ENCODE results near the gene ZBTB45. TPM values are rescaled to one million over a fixed set of nuclear protein-coding genes. Genes with fewer than 3 reads are reported as not detected.
"Not testable (repeated sequence)": the region's sequence is repeated elsewhere in the genome, so short reads cannot be mapped to it uniquely, and the experiment has no call there.

Gene ZBTB45
- polyA plus RNA-seq, 1 experiment: 4.2 TPM

DNA sequence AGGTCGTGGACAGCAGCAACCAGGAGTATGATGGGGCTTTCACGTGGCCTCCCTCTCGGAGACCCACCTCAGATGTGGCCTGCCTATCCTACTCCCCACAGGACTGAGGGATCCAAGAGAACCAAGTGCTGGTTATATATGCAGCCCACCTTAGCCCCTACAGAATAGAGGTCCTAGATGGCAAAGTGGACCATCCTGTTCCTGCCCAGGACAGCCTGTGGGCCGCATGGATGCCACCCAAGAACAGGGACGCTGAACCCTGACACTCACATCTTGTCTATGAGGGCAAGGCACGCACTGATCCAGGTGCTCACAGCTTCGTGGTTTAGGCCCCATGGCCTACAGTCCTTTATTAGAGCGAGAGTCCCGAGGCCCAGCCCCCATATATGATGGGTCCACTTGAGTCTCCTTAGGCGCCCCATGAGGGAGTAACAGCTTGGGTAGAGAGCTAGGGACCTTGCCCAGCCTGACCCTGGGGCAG, 6.4 kb downstream of the ZBTB45 start:
- POLR2A ChIA-PET: interaction anchor here (1.0 kb wide), 1 partner anchor 30 kb away, joined by 3 read pairs; the partner anchor contains the start of gene TRIM28

GRCh38 chr19:58511353-58512208, 8.0 kb downstream of the ZBTB45 start, which contains the start of gene SLC27A5:
SLC27A5 (minus strand) TSS chr19:58511992; CDS start chr19:58511955, 37 bp downstream.
- ChIA-PET CTCF (interaction anchor here (0.8 kb wide), 1 partner anchor 9 kb away, joined by 3 read pairs; no protein-coding TSS in a partner anchor), POLR2A (no interaction called here)
- no peak within 1 kb of the TSS for H3K27ac ChIP-seq (ENCODE audit: low read depth, low read length)
- H3K9me3 ChIP-seq (ENCODE audit: control insufficient read depth, insufficient read depth, low read length): peaks cover 9% of the 10 kb centered on the region
- H3K4me3 ChIP-seq (ENCODE audit: low read depth, low read length): no peak within 1 kb of the TSS
- TF ChIP-seq, protein P1, sequence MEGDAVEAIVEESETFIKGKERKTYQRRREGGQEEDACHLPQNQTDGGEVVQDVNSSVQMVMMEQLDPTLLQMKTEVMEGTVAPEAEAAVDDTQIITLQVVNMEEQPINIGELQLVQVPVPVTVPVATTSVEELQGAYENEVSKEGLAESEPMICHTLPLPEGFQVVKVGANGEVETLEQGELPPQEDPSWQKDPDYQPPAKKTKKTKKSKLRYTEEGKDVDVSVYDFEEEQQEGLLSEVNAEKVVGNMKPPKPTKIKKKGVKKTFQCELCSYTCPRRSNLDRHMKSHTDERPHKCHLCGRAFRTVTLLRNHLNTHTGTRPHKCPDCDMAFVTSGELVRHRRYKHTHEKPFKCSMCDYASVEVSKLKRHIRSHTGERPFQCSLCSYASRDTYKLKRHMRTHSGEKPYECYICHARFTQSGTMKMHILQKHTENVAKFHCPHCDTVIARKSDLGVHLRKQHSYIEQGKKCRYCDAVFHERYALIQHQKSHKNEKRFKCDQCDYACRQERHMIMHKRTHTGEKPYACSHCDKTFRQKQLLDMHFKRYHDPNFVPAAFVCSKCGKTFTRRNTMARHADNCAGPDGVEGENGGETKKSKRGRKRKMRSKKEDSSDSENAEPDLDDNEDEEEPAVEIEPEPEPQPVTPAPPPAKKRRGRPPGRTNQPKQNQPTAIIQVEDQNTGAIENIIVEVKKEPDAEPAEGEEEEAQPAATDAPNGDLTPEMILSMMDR (IDR thresholded peaks at IDR 0.05; ENCODE audit: low read depth, low read length): no peak
- H3K27me3 ChIP-seq (ENCODE audit: control insufficient read depth, insufficient read depth, low read length): no peaks in the 10 kb centered on the region
- DNase-seq (ENCODE audit: low read depth, low spot score): no peak

More for the DNA sequence above, 6.4 kb downstream of the ZBTB45 start:
- no peaks in the 10 kb centered on the region for H3K27me3 ChIP-seq (ENCODE audit: control insufficient read depth, insufficient read depth, low read length)
- no peak for DNase-seq (ENCODE audit: low read depth, low spot score)
- H3K4me3 ChIP-seq (ENCODE audit: low read depth, low read length): no peak overlapping the region
- no peak overlapping the region for H3K27ac ChIP-seq (ENCODE audit: low read depth, low read length)
- TF ChIP-seq, protein P1 (IDR thresholded peaks at IDR 0.05; ENCODE audit: low read depth, low read length): no peak
- CTCF ChIA-PET: interaction anchor here (1.2 kb wide), 1 partner anchor 68 kb away, joined by 8 read pairs; no protein-coding TSS in a partner anchor
- peaks cover 5% of the 10 kb centered on the region for H3K9me3 ChIP-seq (ENCODE audit: control insufficient read depth, insufficient read depth, low read length)

GRCh38 chr19:58510084-58510862, 9.3 kb downstream of the ZBTB45 start:
- Histone ChIP-seq H3K9me3 (ENCODE audit: control insufficient read depth, insufficient read depth, low read length) (peaks cover 9% of the 10 kb centered on the region), H3K4me3 (ENCODE audit: low read depth, low read length) (no peak overlapping the region), H3K27ac (ENCODE audit: low read depth, low read length) (no peak overlapping the region), H3K27me3 (ENCODE audit: control insufficient read depth, insufficient read depth, low read length) (no peaks in the 10 kb centered on the region)
- DNase-seq (ENCODE audit: low read depth, low spot score): no peak
- TF ChIP-seq, protein P1 (IDR thresholded peaks at IDR 0.05; ENCODE audit: low read depth, low read length): no peak
- POLR2A ChIA-PET: no interaction called here
- CTCF ChIA-PET: interaction anchor here (0.8 to 2.4 kb wide), 2 partner anchors 8 to 10 kb away, joined by 3 to 16 read pairs; partner anchors contain the start of gene ZBTB45

DNA sequence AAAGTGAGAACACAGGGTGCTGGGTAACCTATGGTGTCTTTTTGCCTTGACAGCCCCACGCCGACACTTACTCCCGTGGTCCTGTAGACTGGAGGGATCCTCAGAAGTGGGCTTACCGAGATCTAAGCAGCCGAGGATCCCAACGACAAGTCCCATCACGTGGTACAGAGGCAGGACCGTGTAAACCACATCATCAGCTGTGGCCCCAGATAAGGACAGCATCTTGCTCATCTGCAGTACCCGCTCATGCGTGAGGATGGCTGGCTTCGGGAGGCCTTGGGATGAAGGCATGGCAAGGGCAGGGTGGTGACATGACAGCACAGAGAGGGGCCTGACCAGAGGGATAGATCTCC, 9.9 kb downstream of the ZBTB45 start:
- Histone ChIP-seq H3K9me3 (ENCODE audit: control insufficient read depth, insufficient read depth, low read length) (peaks cover 9% of the 10 kb centered on the region), H3K4me3 (ENCODE audit: low read depth, low read length) (no peak overlapping the region), H3K27me3 (ENCODE audit: control insufficient read depth, insufficient read depth, low read length) (no peaks in the 10 kb centered on the region), H3K27ac (ENCODE audit: low read depth, low read length) (no peak overlapping the region)
- ChIA-PET POLR2A (no interaction called here), CTCF (interaction anchor here (2.4 kb wide), 1 partner anchor 9 kb away, joined by 16 read pairs; the partner anchor contains the start of gene ZBTB45)
- TF ChIP-seq, protein P1 (IDR thresholded peaks at IDR 0.05; ENCODE audit: low read depth, low read length): no peak
- DNase-seq (ENCODE audit: low read depth, low spot score): no peak

DNA sequence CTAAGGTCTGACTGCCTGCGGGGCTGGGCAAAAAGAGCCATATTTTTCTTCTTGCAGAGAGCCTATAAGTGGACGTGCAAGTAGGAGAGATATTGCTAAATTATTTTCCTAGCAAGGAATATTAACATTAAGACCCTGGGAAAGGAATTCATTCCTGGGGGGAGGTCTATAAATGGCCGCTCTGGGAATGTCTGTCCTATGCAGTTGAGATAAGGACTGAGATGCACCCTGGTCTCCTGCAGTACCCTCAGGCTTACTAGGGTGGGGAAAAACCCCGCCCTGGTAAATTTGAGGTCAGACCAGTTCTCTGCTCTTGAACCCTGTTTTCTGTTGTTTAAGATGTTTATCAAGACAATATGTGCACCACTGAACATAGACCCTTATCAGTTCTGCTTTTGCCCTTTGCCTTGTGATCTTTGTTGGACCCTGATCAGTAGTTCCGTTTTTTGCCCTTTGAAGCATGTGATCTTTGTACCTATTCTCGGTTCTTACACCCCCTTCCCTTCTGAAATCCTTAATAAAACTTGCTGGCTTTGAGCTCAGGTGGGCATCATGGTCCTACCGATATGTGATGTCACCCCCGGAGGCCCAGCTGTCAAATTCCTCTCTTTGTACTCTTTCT, 11.9 kb downstream of the ZBTB45 start:
- H3K9me3 ChIP-seq (ENCODE audit: control insufficient read depth, insufficient read depth, low read length); POLR2A ChIA-PET; DNase-seq (ENCODE audit: low read depth, low spot score); H3K27me3 ChIP-seq (ENCODE audit: control insufficient read depth, insufficient read depth, low read length); H3K4me3 ChIP-seq (ENCODE audit: low read depth, low read length); H3K27ac ChIP-seq (ENCODE audit: low read depth, low read length): not testable (repeated sequence)
- CTCF ChIA-PET: interaction anchor here (0.7 to 2.4 kb wide), 2 partner anchors 11 to 90 kb away, joined by 3 to 16 read pairs; partner anchors contain the start of gene ZBTB45

Data from AG04450 (cell line).